ENCODE measurements around the gene ZXDC.

The ZXDC gene

GRCh38 chr3:126413693-126414080, 62.0 kb downstream of the ZXDC start:
- no peak for DNase-seq

DNA sequence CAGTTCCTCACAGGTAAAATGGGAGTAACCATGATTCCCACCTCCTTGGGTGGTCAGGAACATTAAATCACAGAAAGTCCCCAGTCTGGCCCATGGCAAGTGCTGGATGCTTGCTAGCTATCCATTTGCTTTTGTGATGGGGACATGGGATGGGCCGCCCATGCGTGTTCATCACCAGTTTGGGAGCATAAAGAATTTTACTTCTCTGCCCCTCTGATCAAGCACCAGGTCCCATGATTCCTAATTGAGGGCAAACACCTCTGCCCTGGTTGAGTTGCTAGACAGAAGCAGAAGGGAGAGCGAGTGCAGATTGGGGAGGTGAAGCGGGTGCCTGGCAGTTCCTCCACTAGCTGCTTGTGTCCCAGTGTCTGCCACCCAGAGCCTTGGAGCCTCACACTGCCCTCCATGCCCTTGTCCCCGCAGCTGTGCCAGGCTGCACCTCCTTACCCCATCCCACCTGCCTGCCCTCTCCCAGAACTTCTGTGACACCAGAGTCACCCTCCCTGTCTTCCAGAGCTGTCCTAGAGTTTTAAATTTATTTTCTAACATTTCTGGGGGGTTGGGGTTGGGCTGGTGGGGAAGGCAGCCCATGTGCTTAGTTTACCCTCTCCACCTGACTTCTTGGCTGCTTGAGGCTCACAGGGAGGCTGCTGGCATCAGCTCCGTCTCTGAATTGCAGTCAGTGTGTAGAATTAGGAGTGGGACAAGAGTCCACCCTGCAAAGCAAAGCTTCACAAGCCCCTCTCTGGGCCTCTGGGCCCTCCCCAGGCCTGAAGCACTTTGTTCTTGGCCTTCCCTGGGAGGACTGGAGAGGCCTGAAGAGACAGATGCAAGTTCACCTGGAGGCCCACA, 62.6 kb downstream of the ZXDC start:
- no peak for DNase-seq

DNA sequence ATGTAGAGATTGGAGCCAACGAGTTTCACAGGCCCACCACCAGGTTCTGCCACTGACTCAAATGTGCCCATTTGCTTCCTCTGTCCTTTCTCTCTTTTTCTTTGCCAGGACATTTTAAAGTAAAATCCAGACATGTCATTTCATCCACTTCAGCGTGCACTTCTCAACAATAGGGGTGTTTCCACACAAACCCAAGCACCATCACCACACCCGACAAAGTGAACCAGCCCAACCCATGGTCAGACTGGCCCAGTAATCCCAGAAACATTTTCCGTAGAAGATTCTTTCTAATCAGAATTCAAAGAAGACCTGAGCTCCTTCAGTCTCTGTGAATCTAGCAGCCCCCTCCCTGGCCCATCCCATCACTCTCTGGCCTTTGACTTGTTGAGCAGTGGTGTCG, 67.6 kb downstream of the ZXDC start:
- no peak for DNase-seq

DNA sequence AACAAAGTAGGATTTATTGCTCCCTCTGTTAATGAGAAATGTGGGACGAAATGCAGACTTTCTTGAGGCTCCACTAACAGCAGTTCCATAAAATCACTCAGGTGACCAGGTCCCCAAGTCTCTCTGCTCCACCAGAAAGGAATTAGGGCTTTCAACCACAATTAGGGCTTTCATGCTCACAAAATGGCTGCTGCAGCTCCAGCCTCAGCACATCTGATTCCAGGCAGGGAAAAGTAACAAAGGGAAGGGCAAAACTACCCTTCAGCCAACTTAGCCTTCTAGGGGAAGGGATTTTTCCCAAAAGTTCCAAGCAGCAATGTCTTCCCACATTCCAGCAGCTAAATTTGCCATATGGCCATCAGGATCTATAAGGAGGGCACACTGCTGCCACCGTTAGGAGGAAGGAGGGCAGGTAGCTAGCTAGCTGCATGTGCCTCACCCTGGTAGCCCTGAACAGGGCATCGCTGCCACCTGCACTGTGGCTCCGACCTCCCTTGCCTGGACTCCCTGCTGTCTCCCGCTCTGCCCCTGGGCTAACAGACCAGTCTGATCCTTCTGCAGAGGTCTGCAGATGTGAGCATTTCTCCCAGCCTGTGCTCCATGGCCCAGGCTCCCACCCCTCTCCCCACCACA, 68.2 kb downstream of the ZXDC start:
- no peak for DNase-seq

GRCh38 chr3:126406389-126407296, 69.0 kb downstream of the ZXDC start:
- no peak for DNase-seq

DNA sequence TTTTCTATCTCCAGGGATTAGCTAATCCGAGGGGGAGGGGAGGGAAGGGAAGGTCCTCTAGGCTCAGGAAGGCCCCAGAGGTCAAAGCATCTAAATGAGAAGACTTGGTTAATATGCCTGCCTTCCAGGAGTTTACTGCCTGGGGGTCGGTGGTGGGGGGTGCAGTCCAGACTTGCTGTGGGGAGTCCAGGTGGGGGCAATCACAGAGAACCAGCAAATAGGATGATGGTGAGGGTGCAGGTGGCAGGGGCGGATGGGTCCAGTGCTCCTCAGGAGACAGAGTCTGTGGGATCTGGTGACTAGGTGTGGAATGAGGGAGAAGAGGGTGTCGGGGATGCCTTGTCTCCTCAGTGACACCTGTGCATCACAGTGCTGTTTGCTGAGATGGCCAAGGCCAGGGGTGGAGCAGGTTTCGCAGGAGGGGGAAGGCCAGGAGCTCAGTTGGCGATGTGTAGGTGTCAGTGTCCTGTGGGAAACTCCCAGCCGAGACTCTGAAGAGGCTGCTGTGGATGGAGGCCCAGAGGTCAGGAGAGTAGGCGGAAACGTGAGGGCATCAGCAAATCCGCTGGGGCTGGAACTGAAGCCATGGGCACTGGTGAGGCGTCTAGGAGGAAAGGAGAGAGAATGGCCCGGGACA, 72.9 kb downstream of the ZXDC start:
- no peak for DNase-seq

GRCh38 chr3:126402178-126402577, 73.5 kb downstream of the ZXDC start:
- DNase-seq: no peak

GRCh38 chr3:126401611-126402160, 74.0 kb downstream of the ZXDC start:
- DNase-seq: no peak

DNA sequence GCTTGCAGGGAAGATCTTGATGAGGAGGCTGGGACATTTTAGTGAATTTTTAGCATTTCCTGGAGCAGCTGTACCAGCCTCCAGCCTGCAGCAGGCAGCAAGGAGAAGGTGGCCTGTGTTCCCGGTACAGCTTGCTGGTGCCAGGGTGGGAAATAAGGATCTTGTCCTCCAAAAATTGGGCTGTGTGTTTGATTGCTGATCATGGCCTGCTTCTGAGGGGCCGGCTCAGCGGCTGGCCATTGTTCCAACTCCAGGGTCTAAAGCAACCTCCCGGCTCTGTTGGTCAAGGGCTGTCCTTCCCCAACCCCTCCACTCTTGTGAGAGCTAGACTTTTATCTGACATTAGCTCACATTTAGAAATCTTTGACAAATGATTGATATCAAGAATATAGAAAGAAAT, 75.9 kb downstream of the ZXDC start:
- no peak for DNase-seq

DNA sequence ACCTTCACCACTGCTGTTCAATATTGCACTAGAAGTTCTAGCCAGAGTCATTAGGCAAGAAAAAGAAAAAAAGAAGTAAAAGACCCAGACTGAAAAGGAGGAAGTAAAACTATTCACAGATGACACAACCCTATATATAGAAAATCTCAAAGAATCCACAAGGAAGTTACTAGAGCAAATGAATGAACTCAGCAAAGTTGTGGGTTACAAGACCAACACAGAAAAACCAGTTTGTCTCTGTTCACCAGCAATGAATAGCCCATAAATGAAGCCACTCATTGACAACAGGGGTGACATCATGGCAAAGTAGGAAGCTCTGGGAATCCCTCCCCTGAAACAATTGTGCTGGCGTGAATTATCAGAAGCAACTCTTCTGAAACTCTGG, 76.3 kb downstream of the ZXDC start:
- no peak for DNase-seq

GRCh38 chr3:126398423-126399350, 77.0 kb downstream of the ZXDC start:
- DNase-seq: no peak

DNA sequence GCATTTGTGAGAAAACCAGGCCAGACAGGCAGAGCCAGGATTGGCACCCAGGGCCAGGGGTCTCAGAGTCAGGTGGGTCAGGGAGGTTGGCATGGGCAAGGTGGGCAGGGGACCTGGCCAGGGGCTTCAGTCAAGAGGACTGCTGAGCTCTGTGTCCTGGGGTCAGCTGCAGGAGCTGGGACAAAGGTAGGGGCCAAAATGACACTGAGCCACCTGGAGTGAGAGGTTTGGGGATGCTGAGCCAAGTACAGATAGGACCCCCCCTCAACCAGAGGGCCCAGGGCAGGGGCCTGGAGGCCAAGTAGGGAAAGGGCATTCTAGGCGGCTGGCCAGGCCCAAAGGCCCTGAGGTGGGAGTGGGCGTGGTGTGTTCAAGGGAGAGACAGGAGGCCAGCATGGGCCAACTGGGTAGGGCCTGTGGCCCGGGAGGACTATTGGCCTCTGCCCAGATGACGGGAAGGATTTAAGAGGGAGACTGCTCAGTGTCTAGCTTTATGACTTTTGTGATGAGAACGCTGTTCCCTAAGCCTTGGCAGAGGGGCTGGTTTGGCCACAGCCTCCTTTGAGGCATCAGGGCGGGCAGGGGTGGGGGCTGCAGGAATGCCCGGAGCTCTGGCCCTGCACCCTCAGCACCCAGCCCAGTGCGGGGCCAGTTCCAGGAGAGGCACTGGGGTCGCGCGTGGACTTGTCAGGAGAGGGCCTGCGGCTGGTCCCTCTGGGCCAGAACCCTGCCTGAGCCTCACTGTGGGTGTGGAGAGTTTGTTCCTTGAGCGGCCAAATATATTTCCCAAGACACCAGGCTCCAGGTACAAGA, 77.9 kb downstream of the ZXDC start:
- no peak for DNase-seq

DNA sequence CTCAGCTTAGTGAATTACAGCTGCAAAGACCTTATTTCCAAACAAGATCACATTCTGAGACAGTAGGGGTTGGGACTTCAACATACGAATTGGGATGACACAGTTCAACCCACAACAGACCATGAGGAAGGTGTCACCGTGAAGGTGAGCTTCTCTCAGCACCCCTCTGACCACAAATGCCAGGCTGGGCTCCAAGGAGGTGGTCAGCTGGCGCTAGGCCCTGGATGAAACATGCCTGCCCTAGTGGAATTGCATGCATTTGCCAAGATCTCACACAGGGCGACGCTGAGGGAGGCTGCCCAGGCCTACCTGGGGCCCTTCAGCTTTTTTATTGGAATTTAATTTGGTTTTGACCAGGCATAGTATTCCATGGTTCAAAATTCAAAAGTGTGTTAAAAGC, 79.2 kb downstream of the ZXDC start:
- no peak for DNase-seq

GRCh38 chr3:126395846-126396513, 79.7 kb downstream of the ZXDC start:
- DNase-seq: no peak

- DNase-seq: no peak
Observed at GRCh38 chr3:126394977-126395321, 80.7 kb downstream of the ZXDC start.

DNA sequence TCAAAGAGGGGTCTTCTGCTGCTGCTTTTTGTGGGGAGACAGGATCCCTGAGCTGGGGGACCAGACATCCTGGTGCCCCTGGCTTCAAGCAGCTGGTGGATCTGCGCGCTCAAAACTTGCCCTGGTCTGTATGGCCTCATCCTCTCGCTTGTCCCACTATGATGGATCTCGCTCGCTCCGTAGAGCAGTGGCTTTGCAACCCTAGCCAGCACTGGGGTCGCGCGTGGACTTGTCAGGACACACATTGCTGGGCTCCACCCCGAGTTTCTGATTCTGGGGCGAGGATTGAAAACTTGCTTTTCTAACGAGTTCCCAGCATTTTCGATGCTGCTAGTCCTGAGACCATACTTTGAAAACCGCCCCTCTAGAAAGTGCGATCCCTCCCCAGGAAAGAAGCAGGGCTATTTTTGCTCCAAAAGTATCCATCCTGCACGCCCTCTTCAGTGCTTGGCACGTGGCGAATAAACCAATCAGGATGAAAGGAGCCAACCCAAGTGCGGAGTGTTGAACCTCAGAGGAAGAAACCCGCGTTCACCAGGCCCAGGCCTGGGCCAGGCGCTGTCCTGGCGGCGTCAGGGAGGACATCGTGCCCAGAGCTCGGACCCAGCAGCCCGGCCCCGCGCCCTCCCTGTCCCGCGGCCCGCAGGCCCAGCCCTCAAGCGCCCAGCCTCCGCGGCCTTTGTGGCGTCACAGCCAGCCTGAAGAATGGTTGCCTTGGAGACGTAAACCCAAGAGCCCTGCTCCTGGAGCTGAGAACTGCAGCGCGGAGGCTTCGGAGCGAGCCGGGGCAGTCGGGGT, 81.3 kb downstream of the ZXDC start, which contains the start of gene CFAP100:
TSS of gene CFAP100 (plus strand) at position 731 of the 798 bp plus-strand sequence. CDS start 1,092 bp downstream, outside the sequence.
- DNase-seq: no peak

DNA sequence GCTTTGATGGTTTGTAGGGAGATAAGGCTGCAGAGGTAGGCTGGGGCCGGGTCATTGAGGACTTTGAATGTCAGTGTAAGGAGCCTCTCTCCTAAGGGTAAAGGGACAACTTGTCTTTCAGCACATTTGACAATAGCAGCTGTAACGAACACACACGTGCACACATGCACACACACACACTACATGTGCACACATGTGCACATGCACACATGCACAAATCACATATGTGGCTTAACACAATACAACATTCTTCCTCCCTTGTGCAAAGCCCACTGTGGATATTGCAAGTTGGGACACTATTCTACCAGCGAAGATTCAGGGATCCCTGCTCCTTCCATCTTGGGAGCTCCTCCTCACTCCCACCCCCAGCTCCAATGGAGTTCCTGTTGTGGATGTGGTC, 82.1 kb downstream of the ZXDC start:
- DNase-seq: no peak

- no peak for DNase-seq
Observed at GRCh38 chr3:126392246-126392645, 83.4 kb downstream of the ZXDC start.

- no peak for DNase-seq
Observed at GRCh38 chr3:126391631-126392030, 84.1 kb downstream of the ZXDC start.
